SK-N-SH (cell line): ENCODE measurements around the gene MAP2. TPM values are rescaled to one million over a fixed set of nuclear protein-coding genes. Genes with fewer than 3 reads are reported as not detected.

Experiments used
- CTCF ChIA-PET: fragments of 300-600, 350-600 bp; formaldehyde crosslinking; extraction: SDS; loops from one replicate; lab custom pipeline; 2021; lab: Yijun Ruan, JAX
- POLR2A ChIA-PET: fragments of 350-600 bp; sonication (Branson Sonifier 250); formaldehyde crosslinking; extraction: SDS; loops from one replicate; lab custom pipeline; 2020; ENCODE audit warnings: antibody characterized with exemption, inconsistent platforms; lab: Yijun Ruan, JAX
- DNase-seq: peaks from one replicate; pipeline ENCODE4 v3.0.0; 2012
- H2AFZ ChIP-seq: fragments of 200-600 bp; sonication (generic); 2 replicates; pipeline ENCODE4 v1.8.1; 2016; ENCODE audit warnings: antibody characterized with exemption, mild to moderate bottlenecking, low read depth
- H3F3A ChIP-seq: fragments of 200-600 bp; sonication (generic); replicated peaks from 2 replicates; pipeline ENCODE3; 2016; ENCODE audit warnings: antibody characterized with exemption, mild to moderate bottlenecking; ENCODE audit not compliant: insufficient read depth
- H3K27ac ChIP-seq, 2 experiments: fragments of 200-500 bp in 1 of 2; fragments of 200-600 bp in 1 of 2; sonication (Bioruptor generic) in 1 of 2; sonication (generic), shearing (Covaris generic) in 1 of 2; 2 replicates each; pipeline versions ENCODE4 v1.5.1 to v1.6.1; 2014 to 2016; ENCODE audit warnings: low read depth in 2 of 2, inconsistent platforms in 1 of 2, low read length in 1 of 2, mild to moderate bottlenecking in 1 of 2, mixed read lengths in 1 of 2
- H3K27me3 ChIP-seq: fragments of 200-600 bp; sonication (generic), shearing (Covaris generic); 2 replicates; pipeline ENCODE4 v1.6.1; 2016; ENCODE audit warnings: mixed run types; ENCODE audit not compliant: insufficient read depth
- H3K36me3 ChIP-seq, 2 experiments: fragments of 200-500 bp in 1 of 2; fragments of 200-600 bp in 1 of 2; sonication (Bioruptor generic) in 1 of 2; sonication (generic) in 1 of 2; replicated peaks in 1 of 2; 2 replicates each; pipeline versions ENCODE3 to v1.5.1; 2014 to 2016; ENCODE audit warnings: low read length in 1 of 2, mild to moderate bottlenecking in 1 of 2; ENCODE audit not compliant: insufficient read depth in 2 of 2, control insufficient read depth in 1 of 2
- H3K4me1 ChIP-seq, 2 experiments: fragments of 200-500 bp in 1 of 2; fragments of 200-600 bp in 1 of 2; sonication (Bioruptor generic) in 1 of 2; sonication (generic), shearing (Covaris generic) in 1 of 2; 2 replicates each; pipeline versions ENCODE4 v1.5.1 to v1.6.1; 2014 to 2016; ENCODE audit warnings: low read depth in 1 of 2, low read length in 1 of 2, mixed run types in 1 of 2; ENCODE audit not compliant: insufficient read depth in 2 of 2, control insufficient read depth in 1 of 2
- H3K4me2 ChIP-seq: fragments of 200-600 bp; sonication (generic), shearing (Covaris generic); 2 replicates; pipeline ENCODE4 v1.6.1; 2017; ENCODE audit warnings: mixed run types
- H3K4me3 ChIP-seq, 2 experiments: fragments of 200-500 bp in 1 of 2; fragments of 200-600 bp in 1 of 2; sonication (Bioruptor generic) in 1 of 2; sonication (generic), shearing (Covaris generic) in 1 of 2; 2 replicates each; pipeline versions ENCODE4 v1.5.1 to v1.8.1; 2014 to 2016; ENCODE audit warnings: low read depth in 2 of 2, inconsistent platforms in 1 of 2, low read length in 1 of 2, mild to moderate bottlenecking in 1 of 2, mixed read lengths in 1 of 2, moderate library complexity in 1 of 2
- H3K79me2 ChIP-seq: fragments of 200-600 bp; sonication (generic); 2 replicates; pipeline ENCODE4 v1.8.1; 2017; ENCODE audit warnings: mild to moderate bottlenecking; ENCODE audit not compliant: insufficient read depth
- H3K9ac ChIP-seq: fragments of 200-600 bp; sonication (generic); 2 replicates; pipeline ENCODE4 v1.6.1; 2017; ENCODE audit warnings: mixed run types
- H3K9me2 ChIP-seq: fragments of 200-600 bp; sonication (generic); 2 replicates; pipeline ENCODE4 v1.6.1; 2017; ENCODE audit warnings: mixed run types
- H3K9me3 ChIP-seq: fragments of 200-600 bp; sonication (generic); 2 replicates; pipeline ENCODE4 v1.6.1; 2017; ENCODE audit warnings: mixed run types, mild to moderate bottlenecking, moderate library complexity
- H4K20me1 ChIP-seq: fragments of 200-600 bp; sonication (generic); 2 replicates; pipeline ENCODE4 v1.6.1; 2017; ENCODE audit warnings: mild to moderate bottlenecking, mixed run types; ENCODE audit not compliant: insufficient read depth
- EP300 ChIP-seq, 2 experiments: IDR thresholded peaks; 2 replicates each; pipeline versions ENCODE4 v1.4.0 to v1.6.1; 2012; ENCODE audit warnings: borderline replicate concordance in 1 of 2, low read depth in 1 of 2, low read length in 1 of 2
- EZH2phosphoT487 ChIP-seq: fragments of 200-600 bp; sonication (generic); IDR thresholded peaks from 2 replicates; pipeline ENCODE4 v1.6.1; 2017; ENCODE audit warnings: low read depth, mixed run types, mild to moderate bottlenecking, antibody characterized with exemption, moderate library complexity, borderline replicate concordance
- FOSL2 ChIP-seq: IDR thresholded peaks from 2 replicates; pipeline ENCODE4 v1.4.0; 2012; ENCODE audit warnings: low read depth, mild to moderate bottlenecking, moderate library complexity, borderline replicate concordance
- GATA2 ChIP-seq: sonication (generic); formaldehyde crosslinking; IDR thresholded peaks from 2 replicates; pipeline ENCODE4 v1.5.0; 2020; ENCODE audit warnings: mild to moderate bottlenecking, missing genetic modification reagents
- MXI1 ChIP-seq: IDR thresholded peaks from 2 replicates; pipeline ENCODE4 v1.6.1; 2012; ENCODE audit warnings: mild to moderate bottlenecking, low read depth, low read length, improper control_type of control experiment
- NFIC ChIP-seq: IDR thresholded peaks from 2 replicates; pipeline ENCODE4 v1.4.0; 2012; ENCODE audit warnings: borderline replicate concordance
- PBX3 ChIP-seq: IDR thresholded peaks from 2 replicates; pipeline ENCODE4; 2012
- POLR2AphosphoS5 ChIP-seq: IDR thresholded peaks from 2 replicates; pipeline ENCODE4 v1.6.1; 2012; ENCODE audit warnings: low read depth, low read length
- RFX5 ChIP-seq: IDR thresholded peaks from 2 replicates; pipeline ENCODE4 v1.6.1; 2012; ENCODE audit warnings: mild to moderate bottlenecking, improper control_type of control experiment, low read length
- RXRA ChIP-seq: IDR thresholded peaks from 2 replicates; pipeline ENCODE4 v1.4.0; 2012; ENCODE audit warnings: low read depth, mild to moderate bottlenecking, borderline replicate concordance
- SIN3A ChIP-seq: IDR thresholded peaks from 2 replicates; pipeline ENCODE4 v1.6.1; 2012; ENCODE audit warnings: low read depth, mild to moderate bottlenecking, low read length, moderate library complexity, borderline replicate concordance
- TAF1 ChIP-seq: IDR thresholded peaks from 2 replicates; pipeline ENCODE4 v1.6.1; 2012; ENCODE audit warnings: low read depth, mild to moderate bottlenecking, low read length, moderate library complexity, borderline replicate concordance
- TCF12 ChIP-seq: IDR thresholded peaks from 2 replicates; pipeline ENCODE4 v1.4.0; 2012
- USF1 ChIP-seq: IDR thresholded peaks from 2 replicates; pipeline ENCODE4 v1.4.0; 2012; ENCODE audit warnings: low read depth, borderline replicate concordance
- WGBS: methylation state at CpG from one replicate; pipeline ENCODE4 v1.1.6; 2017; ENCODE audit warnings: low lambda C conversion rate; 5-methylcytosine and 5-hydroxymethylcytosine counted together
- polyA plus RNA-seq, 3 experiments: library from polyadenylated mRNA; depleted of rRNA; stranded (reverse); fragments of >200 nt; gene quantifications; 2 replicates each; pipeline ENCODE4 v1.2.3, GENCODE V29; 2012
- TF ChIP-seq, protein P1 (sequence below): IDR thresholded peaks from 2 replicates; pipeline ENCODE4 v1.6.1; 2012; ENCODE audit warnings: mild to moderate bottlenecking, low read depth, low read length, moderate library complexity
- TF ChIP-seq, protein P2 (sequence below): IDR thresholded peaks from 2 replicates; pipeline ENCODE4 v1.4.0; 2012; ENCODE audit warnings: low read depth, borderline replicate concordance
- TF ChIP-seq, protein P3 (sequence below): fragments of 150-350 bp; IDR thresholded peaks from 2 replicates; pipeline ENCODE4 v1.6.1; 2016; ENCODE audit warnings: mild to moderate bottlenecking, low read depth, low read length

MAP2 gene
- polyA plus RNA-seq, 1 of the 3 experiments (the other 2 are of a cell fraction): 7.8 TPM

- H3K4me1 ChIP-seq: peaks cover 4 to 14% of the 10 kb centered on the region in 2 experiments; a peak in 3 of 4 replicates
- H3F3A ChIP-seq: no peaks in the 10 kb centered on the region
- H3K4me3 ChIP-seq: no peak overlapping the region
- no peak overlapping the region for H3K27ac ChIP-seq
- no peaks in the 10 kb centered on the region for H3K79me2 ChIP-seq
- TF ChIP-seq NFIC (no peak), MXI1 (no peak), TAF1 (no peak), SIN3A (no peak), RXRA (no peak), FOSL2 (no peak), USF1 (no peak), RFX5 (no peak), PBX3 (no peak), EP300 (IDR thresholded peaks at IDR 0.05; ENCODE audit: borderline replicate concordance in 1 of 2, low read depth in 1 of 2, low read length in 1 of 2) (no peak), GATA2 (CRISPR knock-in tag) (no peak), TCF12 (no peak), POLR2AphosphoS5 (no peak), EZH2phosphoT487 (no peak)
- TF ChIP-seq, protein P1, sequence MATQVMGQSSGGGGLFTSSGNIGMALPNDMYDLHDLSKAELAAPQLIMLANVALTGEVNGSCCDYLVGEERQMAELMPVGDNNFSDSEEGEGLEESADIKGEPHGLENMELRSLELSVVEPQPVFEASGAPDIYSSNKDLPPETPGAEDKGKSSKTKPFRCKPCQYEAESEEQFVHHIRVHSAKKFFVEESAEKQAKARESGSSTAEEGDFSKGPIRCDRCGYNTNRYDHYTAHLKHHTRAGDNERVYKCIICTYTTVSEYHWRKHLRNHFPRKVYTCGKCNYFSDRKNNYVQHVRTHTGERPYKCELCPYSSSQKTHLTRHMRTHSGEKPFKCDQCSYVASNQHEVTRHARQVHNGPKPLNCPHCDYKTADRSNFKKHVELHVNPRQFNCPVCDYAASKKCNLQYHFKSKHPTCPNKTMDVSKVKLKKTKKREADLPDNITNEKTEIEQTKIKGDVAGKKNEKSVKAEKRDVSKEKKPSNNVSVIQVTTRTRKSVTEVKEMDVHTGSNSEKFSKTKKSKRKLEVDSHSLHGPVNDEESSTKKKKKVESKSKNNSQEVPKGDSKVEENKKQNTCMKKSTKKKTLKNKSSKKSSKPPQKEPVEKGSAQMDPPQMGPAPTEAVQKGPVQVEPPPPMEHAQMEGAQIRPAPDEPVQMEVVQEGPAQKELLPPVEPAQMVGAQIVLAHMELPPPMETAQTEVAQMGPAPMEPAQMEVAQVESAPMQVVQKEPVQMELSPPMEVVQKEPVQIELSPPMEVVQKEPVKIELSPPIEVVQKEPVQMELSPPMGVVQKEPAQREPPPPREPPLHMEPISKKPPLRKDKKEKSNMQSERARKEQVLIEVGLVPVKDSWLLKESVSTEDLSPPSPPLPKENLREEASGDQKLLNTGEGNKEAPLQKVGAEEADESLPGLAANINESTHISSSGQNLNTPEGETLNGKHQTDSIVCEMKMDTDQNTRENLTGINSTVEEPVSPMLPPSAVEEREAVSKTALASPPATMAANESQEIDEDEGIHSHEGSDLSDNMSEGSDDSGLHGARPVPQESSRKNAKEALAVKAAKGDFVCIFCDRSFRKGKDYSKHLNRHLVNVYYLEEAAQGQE: no peak
- TF ChIP-seq, protein P2, sequence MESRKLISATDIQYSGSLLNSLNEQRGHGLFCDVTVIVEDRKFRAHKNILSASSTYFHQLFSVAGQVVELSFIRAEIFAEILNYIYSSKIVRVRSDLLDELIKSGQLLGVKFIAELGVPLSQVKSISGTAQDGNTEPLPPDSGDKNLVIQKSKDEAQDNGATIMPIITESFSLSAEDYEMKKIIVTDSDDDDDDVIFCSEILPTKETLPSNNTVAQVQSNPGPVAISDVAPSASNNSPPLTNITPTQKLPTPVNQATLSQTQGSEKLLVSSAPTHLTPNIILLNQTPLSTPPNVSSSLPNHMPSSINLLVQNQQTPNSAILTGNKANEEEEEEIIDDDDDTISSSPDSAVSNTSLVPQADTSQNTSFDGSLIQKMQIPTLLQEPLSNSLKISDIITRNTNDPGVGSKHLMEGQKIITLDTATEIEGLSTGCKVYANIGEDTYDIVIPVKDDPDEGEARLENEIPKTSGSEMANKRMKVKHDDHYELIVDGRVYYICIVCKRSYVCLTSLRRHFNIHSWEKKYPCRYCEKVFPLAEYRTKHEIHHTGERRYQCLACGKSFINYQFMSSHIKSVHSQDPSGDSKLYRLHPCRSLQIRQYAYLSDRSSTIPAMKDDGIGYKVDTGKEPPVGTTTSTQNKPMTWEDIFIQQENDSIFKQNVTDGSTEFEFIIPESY: no peak
- TF ChIP-seq, protein P3, sequence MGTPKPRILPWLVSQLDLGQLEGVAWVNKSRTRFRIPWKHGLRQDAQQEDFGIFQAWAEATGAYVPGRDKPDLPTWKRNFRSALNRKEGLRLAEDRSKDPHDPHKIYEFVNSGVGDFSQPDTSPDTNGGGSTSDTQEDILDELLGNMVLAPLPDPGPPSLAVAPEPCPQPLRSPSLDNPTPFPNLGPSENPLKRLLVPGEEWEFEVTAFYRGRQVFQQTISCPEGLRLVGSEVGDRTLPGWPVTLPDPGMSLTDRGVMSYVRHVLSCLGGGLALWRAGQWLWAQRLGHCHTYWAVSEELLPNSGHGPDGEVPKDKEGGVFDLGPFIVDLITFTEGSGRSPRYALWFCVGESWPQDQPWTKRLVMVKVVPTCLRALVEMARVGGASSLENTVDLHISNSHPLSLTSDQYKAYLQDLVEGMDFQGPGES: no peak
- TF ChIP-seq, all 33 proteins: peak for 0
- WGBS: 90% methylated on average over 2 of the region's 2 CpGs
- H3K9ac ChIP-seq: no peak overlapping the region
- no peak for DNase-seq
- CTCF ChIA-PET: interaction anchor here (1.5 kb wide), 1 partner anchor 151 kb away, joined by 7 read pairs; the partner anchor contains the start of gene MAP2
- H4K20me1 ChIP-seq: no peaks in the 10 kb centered on the region
- no peaks in the 10 kb centered on the region for H3K9me3 ChIP-seq
- no peak overlapping the region for H2AFZ ChIP-seq
- H3K9me2 ChIP-seq: no peaks in the 10 kb centered on the region
- no peaks in the 10 kb centered on the region for H3K27me3 ChIP-seq
- POLR2A ChIA-PET: no interaction called here
- H3K4me2 ChIP-seq: no peak overlapping the region
- no peaks in the 10 kb centered on the region for H3K36me3 ChIP-seq
These were observed 150.7 kb downstream of the MAP2 start for GRCh38 chr2:209574515-209574914.
